Measurements from ENCODE around the gene SLFN5.
"Not testable (repeated sequence)": the region's sequence is repeated elsewhere in the genome, so short reads cannot be mapped to it uniquely, and the experiment has no call there.

The SLFN5 gene

GRCh38 chr17:35214631-35215273, 28.1 kb upstream of the SLFN5 start:
- TF ChIP-seq CTCF (IDR thresholded peaks at IDR 0.05) = no peak
- Histone ChIP-seq H3K4me3 (no peak overlapping the region), H3K27ac (no peak overlapping the region)
- no peak for DNase-seq (ENCODE audit: low spot score)

- Histone ChIP-seq H3K27ac (no peak overlapping the region), H3K4me3 (no peak overlapping the region)
- no peak for TF ChIP-seq CTCF (IDR thresholded peaks at IDR 0.05)
- DNase-seq (ENCODE audit: low spot score) = no peak
Measured at GRCh38 chr17:35217107-35217506, 25.8 kb upstream of the SLFN5 start.

- Histone ChIP-seq H3K4me3 (no peak overlapping the region), H3K27ac (no peak overlapping the region)
- no peak for TF ChIP-seq CTCF (IDR thresholded peaks at IDR 0.05)
- no peak for DNase-seq (ENCODE audit: low spot score)
Measured at GRCh38 chr17:35218915-35219314, 24.0 kb upstream of the SLFN5 start.

GRCh38 chr17:35222452-35222851, 20.4 kb upstream of the SLFN5 start:
- TF ChIP-seq CTCF (IDR thresholded peaks at IDR 0.05) = no peak
- Histone ChIP-seq H3K4me3 (no peak overlapping the region), H3K27ac (no peak overlapping the region)
- DNase-seq (ENCODE audit: low spot score) = no peak

- TF ChIP-seq CTCF (IDR thresholded peaks at IDR 0.05) = no peak
- H3K27ac ChIP-seq = no peak overlapping the region
- no peak overlapping the region for H3K4me3 ChIP-seq
- DNase-seq (ENCODE audit: low spot score) = no peak
Measured at GRCh38 chr17:35224436-35224835, 18.4 kb upstream of the SLFN5 start.

- DNase-seq (ENCODE audit: low spot score) = no peak
- no peak for TF ChIP-seq CTCF (IDR thresholded peaks at IDR 0.05)
- no peak overlapping the region for H3K27ac ChIP-seq
- H3K4me3 ChIP-seq = no peak overlapping the region
Measured at GRCh38 chr17:35227546-35227945, 15.3 kb upstream of the SLFN5 start.

GRCh38 chr17:35229638-35230037, 13.2 kb upstream of the SLFN5 start:
- no peak overlapping the region for H3K4me3 ChIP-seq
- no peak overlapping the region for H3K27ac ChIP-seq
- no peak for DNase-seq (ENCODE audit: low spot score)
- TF ChIP-seq CTCF (IDR thresholded peaks at IDR 0.05) = no peak

GRCh38 chr17:35234315-35234714, 8.6 kb upstream of the SLFN5 start:
- H3K4me3 ChIP-seq; H3K27ac ChIP-seq; DNase-seq (ENCODE audit: low spot score): not testable (repeated sequence)
